GM18526 (cell line): Measurements from ENCODE around the gene GALNT10.

Experiments
- POLR2A ChIP-seq: IDR thresholded peaks from 3 replicates; pipeline ENCODE4 v1.6.1; 2011; ENCODE audit not compliant: insufficient read length; ENCODE audit errors: extremely low read depth

The GALNT10 gene

DNA sequence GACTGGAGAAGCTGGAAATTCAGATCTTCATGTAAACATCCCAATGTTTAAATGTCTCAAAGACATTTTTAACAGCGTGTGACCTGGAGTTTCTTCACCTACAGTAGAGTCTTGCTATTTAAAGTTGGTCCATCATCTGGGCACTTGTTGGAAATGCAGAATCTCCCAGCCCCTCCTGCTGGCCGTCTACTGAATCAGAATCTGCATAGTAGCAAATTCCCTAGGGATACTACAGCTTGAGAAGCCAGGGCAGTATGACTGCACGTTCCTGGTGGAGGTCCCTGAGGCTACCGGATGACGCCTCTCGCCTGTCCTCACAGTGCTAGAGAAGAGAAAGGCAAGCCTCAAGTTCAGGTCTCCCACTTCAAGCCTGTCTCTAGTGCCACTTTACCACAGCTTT, 271.0 kb downstream of the GALNT10 start:
- TF ChIP-seq POLR2A, result no peak

DNA sequence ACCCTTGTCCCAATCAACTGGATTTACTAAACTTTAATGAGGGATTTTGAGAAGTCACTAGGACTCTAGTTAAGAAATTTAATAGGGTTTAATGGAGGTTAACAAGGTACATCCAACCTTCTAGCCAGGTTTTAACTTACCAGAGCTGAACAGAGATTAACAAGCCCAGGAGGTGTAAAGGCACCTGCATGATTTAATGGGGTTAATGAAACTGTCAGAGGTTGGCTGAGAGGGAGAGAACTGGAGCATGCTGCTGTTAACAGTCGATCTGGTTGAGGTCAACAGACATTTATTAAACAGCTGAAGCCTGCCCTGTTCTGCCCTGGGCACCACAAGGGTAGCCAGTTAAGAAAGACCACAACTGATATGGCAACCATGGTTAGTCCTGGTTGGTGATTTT, 273.9 kb downstream of the GALNT10 start:
- no peak for TF ChIP-seq POLR2A

DNA sequence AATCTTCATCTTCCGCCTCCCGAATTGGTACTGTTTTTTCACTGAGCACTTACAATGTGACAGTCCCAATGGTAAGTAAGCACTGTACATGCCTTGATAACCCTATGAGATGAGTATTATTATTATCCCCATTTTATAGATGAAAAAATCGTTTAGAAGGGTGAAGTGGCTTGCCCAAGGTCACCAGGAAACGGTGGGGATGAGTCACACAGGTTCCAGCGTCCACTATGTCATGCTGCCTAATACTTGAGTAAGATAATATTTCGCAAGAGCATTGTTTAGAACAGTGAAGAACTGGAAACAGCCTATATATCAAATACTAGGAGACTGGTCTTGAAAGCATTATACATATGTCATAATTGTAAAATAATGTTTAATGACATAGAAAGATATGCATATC, 274.6 kb downstream of the GALNT10 start:
- no peak for TF ChIP-seq POLR2A

DNA sequence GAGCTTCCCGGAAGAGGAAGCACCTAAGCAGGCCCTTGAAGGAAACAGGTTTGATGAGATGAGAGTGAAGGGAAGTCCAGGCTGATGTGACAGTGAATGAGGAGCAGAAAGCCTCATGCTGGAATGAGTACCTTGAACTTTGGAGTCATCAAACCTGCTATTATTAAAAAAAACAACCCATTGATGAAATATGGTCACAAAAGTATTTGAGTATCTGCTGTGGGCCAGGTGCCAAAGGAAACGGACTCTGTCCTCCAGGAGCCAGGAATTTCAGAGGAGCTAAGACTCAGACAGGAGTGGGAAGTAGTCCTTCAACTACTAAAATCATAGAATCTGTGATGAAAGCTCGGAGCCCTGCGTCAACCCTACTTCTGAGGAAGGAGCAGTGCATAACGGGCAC, 275.6 kb downstream of the GALNT10 start:
- TF ChIP-seq POLR2A, result no peak

DNA sequence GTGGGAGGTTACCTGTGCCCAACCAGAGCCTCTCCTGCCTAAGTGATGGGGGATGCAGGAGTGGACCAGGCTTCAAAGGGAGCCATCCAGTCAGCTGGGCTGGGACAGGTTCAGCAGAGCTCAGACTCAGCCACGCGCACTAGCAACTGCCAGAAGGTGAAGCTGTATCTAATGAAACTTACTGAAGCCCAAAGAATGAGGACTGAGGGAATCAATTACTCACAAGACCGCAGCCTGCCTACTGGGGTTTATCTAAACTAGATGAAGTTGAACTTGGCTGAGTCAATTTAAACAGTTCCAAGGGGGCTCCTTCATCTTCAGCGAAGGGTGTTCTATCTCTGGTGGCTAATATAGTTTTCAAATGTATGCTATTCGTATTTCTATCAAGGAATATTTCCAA, 276.1 kb downstream of the GALNT10 start:
- TF ChIP-seq POLR2A, result no peak

DNA sequence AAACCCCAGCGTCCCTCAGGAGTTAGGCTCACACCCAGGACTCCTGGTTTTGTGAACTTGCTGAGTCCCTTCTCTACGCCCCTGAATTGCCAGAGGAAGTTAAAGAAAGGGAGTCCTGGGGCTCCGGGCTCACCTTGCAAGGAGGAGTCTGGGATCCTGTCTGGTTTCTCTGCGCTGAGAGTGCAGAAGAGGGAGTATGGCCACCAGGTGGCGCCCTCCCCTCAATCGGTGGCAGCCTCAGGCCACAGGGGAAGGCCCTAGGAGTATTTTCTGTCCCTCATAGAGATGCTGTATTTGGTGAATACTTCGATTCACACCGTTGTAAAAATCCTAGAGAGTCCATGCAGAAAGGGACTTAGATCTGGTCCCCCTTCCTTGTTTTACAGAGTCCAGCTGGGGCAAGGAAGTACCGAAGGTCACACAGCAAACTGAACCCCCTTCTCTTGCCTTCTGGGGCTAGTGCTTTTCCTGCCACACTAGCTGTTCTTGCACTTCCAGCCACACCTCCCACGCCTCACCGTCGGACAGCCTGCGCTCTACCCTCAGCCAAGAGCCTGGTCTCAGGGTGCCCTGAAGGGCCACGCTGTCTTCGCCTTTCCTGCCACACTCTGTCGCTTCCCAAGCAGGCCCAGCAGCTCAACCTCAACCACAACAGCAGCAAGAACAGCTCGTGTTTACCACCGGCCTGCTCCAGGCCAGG, 277.3 kb downstream of the GALNT10 start:
- no peak for TF ChIP-seq POLR2A

DNA sequence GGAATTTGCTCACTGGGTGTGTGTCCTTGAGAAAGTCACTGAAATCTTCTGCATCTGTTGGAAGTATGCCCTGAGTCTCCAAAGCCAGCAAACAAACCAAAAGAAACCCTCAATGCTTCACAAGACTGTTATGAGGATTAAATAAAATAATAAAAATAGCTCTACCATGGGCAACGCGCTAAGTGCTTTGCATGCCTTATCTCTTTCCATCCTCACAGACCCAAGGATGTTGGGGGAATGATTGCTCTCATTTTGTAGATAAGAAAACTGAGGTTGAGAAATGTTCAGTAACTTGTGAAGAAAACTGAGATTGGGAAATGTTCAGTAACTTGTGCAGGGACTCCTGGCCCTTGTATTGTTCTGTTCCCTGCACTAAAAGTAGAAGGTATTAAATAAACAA, 279.6 kb downstream of the GALNT10 start:
- TF ChIP-seq POLR2A, result no peak
